Endothelial cell of umbilical vein (primary cell): ENCODE data around the gene ADAMTSL2.

Source experiments
- EZH2 ChIP-seq: IDR thresholded peaks from 2 replicates; pipeline ENCODE4 v1.6.1; 2012; ENCODE audit warnings: borderline replicate concordance, low read depth, mild to moderate bottlenecking, moderate library complexity, low read length, inconsistent platforms; ENCODE audit not compliant: severe bottlenecking
- POLR2A ChIP-seq: IDR thresholded peaks from 2 replicates; pipeline ENCODE4 v1.6.1; 2012; ENCODE audit warnings: low read depth, mild to moderate bottlenecking, control low read depth, low read length
- POLR2AphosphoS5 ChIP-seq: IDR thresholded peaks from 2 replicates; pipeline ENCODE4 v1.6.1; 2012; ENCODE audit warnings: low read depth, mild to moderate bottlenecking, control low read depth, low read length, moderate library complexity; ENCODE audit not compliant: insufficient read depth
- TF ChIP-seq, protein P1 (sequence below), 2 donors: IDR thresholded peaks; 1 replicate in 1 of 2; 2 replicates in 1 of 2; pipeline ENCODE4 v1.5.1; 2011; ENCODE audit warnings: low read length in 2 of 2, mild to moderate bottlenecking in 2 of 2, moderate library complexity in 2 of 2, control low read depth in 1 of 2, inconsistent platforms in 1 of 2, low read depth in 1 of 2; ENCODE audit not compliant: insufficient read depth in 1 of 2; ENCODE audit errors: extremely low read depth in 1 of 2
- TF ChIP-seq, protein P2 (sequence below): IDR thresholded peaks from 2 replicates; pipeline ENCODE4 v1.6.1; 2011; ENCODE audit not compliant: insufficient read depth, insufficient read length

DNA sequence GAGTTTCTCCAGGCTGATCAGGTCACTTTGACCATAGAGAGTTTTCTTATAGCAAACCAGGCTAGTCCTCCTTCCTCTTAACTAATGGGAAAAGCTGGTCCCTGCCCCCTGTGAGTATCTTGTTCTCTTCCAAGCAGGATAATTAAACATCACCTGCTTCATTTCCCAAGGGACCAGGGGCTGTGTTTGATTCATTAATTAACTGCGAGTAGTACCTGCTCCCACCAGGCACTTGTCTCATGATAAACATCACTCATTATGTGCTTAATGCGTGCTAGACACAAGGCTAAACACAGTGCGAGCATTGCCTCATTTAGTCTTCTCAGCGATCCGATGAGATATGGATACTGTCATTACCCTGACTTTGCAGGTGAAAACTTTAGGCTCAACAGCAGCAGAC, 76.3 kb downstream of the ADAMTSL2 start:
- TF ChIP-seq, protein P1, sequence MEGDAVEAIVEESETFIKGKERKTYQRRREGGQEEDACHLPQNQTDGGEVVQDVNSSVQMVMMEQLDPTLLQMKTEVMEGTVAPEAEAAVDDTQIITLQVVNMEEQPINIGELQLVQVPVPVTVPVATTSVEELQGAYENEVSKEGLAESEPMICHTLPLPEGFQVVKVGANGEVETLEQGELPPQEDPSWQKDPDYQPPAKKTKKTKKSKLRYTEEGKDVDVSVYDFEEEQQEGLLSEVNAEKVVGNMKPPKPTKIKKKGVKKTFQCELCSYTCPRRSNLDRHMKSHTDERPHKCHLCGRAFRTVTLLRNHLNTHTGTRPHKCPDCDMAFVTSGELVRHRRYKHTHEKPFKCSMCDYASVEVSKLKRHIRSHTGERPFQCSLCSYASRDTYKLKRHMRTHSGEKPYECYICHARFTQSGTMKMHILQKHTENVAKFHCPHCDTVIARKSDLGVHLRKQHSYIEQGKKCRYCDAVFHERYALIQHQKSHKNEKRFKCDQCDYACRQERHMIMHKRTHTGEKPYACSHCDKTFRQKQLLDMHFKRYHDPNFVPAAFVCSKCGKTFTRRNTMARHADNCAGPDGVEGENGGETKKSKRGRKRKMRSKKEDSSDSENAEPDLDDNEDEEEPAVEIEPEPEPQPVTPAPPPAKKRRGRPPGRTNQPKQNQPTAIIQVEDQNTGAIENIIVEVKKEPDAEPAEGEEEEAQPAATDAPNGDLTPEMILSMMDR (IDR thresholded peaks at IDR 0.05; ENCODE audit: extremely low read depth in 1 of 2, insufficient read depth in 1 of 2, low read depth in 1 of 2, low read length in 2 of 2), result no peak
- no peak for TF ChIP-seq POLR2A
- no peak for TF ChIP-seq POLR2AphosphoS5
- TF ChIP-seq, protein P2, sequence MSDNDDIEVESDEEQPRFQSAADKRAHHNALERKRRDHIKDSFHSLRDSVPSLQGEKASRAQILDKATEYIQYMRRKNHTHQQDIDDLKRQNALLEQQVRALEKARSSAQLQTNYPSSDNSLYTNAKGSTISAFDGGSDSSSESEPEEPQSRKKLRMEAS, result no peak
- no peak for TF ChIP-seq EZH2
